Posterior vena cava (tissue), 2 donors: ENCODE measurements around the gene OLIG3. TPM values are rescaled to one million over a fixed set of nuclear protein-coding genes. Genes with fewer than 3 reads are reported as not detected.

Experiments used
- DNase-seq: peaks from one replicate; pipeline ENCODE4 v3.0.0-alpha.2; 2020; ENCODE audit warnings: low spot score
- intact Hi-C, 2 donors: fragments of 100-400 bp; cut with DNase I; formaldehyde crosslinking; loops; one replicate each; pipeline versions ENCODE4 v1.14.1 to v1.14.2; 2022 to 2023
- total RNA-seq, 2 donors: library from RNA; stranded (reverse); fragmentation: NEBNext Ultra II Directional; extraction: Animal tissue kit (Norgen Biotek cat#: 25700); gene quantifications; one replicate each; pipeline ENCODE4 v1.2.1, GENCODE V29; 2021
- donor health status: DM: yes; HTN: yes; CAD: no.
- donor health status: DM: yes; HTN: yes; CAD: no.

OLIG3 gene
- total RNA-seq, 2 donors from 2014 or later, result not detected

DNA sequence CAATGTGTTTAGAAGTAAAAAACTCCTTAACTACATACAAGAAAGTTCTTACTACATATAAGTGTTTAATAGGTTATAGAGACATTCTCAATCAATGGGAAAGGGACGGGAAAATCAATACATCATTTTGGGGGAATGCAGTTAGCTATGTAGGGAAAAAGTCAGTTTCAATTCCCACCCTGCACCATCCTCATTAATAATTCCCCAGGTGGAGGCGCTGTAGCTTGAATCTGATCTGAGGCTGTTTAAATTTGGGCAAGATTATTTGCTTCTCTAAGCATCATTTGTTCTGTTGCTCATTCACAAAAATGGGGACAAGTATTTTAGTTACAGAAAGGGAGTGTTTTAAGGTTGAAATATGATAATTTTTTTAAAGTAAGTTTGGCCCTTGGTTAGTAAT lies 19.1 kb downstream of the OLIG3 start:
- intact Hi-C loops, result no loop called here
- DNase-seq, result no peak

DNA sequence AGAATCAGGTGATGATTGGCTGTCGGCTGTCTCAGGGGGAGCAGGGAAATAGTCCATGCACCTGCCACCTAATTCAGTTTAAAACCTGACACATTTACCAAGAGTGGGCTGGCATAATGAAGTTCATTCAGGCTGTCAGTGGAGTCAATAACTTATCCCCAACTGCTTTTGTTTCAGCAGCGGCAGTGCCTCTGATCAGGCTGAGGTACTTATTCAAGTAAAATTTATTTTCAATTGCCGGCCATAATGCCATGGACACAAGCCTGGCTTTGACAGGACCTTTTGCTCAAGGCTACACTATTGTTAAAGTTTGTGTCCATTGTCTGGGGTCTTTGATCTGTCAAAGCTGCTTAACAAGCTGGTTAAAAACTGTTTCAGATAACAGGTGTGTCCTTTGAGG lies 20.6 kb downstream of the OLIG3 start:
- DNase-seq, result no peak
- intact Hi-C loops, result no loop called here

DNA sequence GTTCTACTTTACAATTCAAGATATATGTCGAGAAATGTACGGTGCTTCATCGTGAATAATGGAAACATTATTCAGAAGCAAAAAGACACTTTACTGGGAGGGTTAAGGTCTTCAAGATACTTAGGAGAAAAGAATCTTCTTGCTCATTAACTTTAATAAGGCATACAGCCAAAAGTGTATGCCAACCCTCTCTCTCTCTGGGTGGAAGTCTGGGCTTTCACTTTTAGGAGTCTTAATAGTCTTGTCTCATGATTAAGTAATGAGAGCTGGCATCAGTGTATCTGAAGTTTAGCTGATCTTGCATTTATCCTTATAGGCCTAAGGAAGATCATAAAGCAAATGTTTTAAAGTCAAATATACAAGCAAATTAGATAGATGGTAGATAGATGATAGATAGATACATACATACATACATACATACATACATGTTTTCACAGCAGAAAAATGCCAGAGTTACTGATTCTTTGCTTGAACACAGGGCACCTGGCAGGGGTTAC lies 21.5 kb downstream of the OLIG3 start:
- DNase-seq, result no peak
- intact Hi-C loops, result no loop called here

DNA sequence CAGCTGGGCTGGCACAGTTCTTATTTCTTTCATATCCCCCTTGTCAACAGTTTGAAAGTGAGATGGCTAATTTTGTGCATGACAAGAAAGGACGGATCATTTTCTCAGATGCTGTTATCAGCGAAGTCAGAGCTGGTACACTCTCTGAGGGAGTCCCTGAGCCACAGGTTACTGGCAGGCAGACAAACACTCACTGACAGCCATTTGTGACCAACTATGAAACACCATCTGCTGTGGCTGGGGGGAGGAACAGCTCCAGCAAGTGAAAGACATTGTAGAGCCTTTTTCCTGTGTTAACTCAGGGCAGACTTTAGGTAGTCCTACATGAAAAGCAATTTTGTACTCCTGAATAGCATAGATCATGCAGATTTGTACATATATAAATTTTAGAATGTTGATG lies 22.2 kb downstream of the OLIG3 start:
- intact Hi-C loops, result no loop called here
- DNase-seq, result no peak

DNA sequence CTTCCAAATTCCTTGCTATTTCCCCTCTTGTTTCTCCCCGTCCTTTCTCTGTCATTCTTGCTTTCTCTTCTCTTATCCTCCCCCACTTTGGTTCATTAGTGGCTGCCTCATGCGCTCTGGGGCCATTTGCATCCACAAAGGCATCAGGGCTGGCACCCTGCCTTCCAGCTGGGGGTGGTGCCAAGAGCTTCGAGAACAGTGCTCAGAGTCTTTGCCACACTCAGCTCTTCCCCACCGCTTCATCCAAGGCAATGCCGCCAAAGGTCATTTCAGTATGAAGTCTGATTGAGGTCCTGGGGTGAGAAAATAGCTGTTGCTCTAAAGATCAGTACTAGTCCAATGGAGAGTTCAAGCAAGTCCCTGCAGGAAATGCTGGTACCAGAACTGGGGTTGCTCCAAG lies 22.7 kb downstream of the OLIG3 start:
- intact Hi-C loops, result no loop called here
- no peak for DNase-seq

DNA sequence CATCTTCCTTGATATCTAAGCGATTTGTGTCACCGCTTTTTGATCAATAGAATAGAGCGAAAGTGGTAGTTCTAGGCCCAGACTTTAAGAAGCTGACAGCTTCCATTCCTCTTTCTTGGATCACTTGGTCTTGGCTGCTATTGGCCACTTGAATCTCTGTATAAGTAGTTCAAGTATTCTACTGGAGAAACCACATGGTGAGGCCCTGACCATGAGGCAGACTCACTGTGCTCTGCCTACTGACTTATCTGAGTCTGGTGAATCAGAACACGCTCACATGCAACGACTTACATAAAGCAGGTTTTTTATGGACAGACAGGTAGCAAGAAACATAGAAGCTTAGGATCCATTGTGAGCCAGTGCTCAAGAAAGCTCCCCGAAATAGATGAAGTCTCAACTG lies 27.0 kb downstream of the OLIG3 start:
- intact Hi-C loops, result no loop called here
- no peak for DNase-seq

DNA sequence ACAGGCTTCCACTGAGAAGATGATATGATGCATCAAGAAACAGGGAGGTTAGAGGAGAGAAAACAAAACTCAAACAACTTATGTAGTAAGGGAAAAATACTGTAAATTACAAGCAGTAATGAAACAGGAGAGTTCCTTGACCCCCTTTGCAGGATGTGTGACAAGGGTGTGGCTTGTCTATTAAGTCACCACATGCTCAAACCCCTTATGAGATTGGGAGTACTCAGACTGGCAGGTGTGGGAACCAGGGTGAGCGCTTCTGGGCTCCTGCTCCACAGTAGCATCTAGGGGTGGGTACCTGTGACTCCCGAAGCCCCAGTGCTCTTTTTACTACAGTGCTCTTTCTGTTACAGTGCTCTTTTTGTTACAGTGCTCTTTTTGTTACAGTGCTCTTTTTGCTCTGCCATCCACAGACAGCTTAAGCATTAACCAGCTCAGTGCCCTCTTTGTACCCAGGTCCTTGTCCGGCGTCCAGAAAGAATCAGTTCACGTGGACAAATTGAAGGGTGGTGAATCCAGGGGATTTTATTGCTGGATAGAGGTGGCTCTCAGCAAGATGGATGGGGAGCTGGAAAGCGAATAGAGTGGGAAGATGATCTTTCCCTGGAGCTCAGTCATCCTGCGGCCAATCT lies 28.7 kb downstream of the OLIG3 start:
- no peak for DNase-seq
- intact Hi-C loops, result no loop called here

DNA sequence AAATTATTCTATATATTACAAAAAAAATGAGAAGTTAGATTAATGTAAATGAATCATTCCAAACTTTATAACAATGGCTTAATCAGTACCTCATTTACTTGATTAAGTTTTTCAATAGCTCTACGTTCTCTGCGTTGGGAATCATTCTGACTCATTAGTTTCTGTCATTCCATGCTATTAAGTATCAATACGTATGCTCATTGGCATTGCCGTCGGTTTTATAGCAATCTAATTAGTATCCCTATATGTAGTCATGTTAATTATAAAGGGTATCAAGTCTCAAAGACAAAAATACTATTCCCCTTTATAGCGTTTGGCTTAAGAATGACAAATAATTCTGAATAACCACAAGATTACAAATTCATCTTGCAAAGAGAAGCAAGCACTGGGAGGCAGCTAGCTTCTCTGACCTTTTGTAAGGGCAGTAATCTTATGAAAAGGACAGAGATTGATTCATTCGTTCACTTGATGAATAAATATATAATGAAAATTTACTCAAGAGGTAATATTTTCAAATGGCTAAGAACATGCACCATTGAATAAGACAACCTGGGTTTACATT lies 41.8 kb downstream of the OLIG3 start:
- intact Hi-C loops, result no loop called here
- no peak for DNase-seq

DNA sequence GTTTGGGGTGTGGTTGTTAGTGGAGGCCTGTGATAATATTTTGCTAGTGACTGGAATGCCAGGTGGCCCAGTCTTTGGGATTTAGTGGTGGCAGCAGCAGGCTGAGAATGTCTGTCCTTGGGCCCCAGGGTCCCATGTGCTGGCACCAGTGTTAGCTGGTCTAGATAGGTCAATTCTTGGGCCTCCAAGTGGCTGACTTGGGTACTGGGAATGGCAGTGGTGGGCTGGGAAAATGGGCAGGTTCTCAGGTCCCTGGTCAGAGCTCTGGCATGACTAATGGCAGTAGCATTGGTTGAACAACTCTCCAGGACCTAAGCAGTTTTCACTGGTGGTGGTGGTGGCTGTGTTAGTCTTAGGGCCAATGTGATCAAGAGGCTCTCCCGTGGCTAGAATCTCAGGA lies 50.3 kb downstream of the OLIG3 start:
- no peak for DNase-seq
- intact Hi-C loops, result loop anchor here in 1 of 2 donors (1.0 kb wide), 1 partner anchor 38 kb away; no protein-coding TSS in a partner anchor
